Upper lobe of right lung (tissue), 1 donor: ENCODE data around the gene PYHIN1. TPM values are rescaled to one million over a fixed set of nuclear protein-coding genes. Genes with fewer than 3 reads are reported as not detected.
"Not testable (repeated sequence)": the region's sequence is repeated elsewhere in the genome, so short reads cannot be mapped to it uniquely, and the experiment has no call there.

ENCODE experiments used
- ATAC-seq: fragments of 200-7000 bp; cut with Tn5 transposase; one replicate; pipeline ENCODE4 v1.9.1; 2020; ENCODE audit warnings: mild to moderate bottlenecking, moderate library complexity
- DNase-seq: peaks from one replicate; pipeline ENCODE4 v3.0.0-alpha.2; 2020
- H3K27ac ChIP-seq: fragments of 200-600 bp; one replicate; pipeline ENCODE4 v1.8.0; 2022
- H3K27me3 ChIP-seq: fragments of 200-600 bp; one replicate; pipeline ENCODE4 v1.8.0; 2022; ENCODE audit warnings: mild to moderate bottlenecking
- H3K36me3 ChIP-seq: fragments of 200-600 bp; one replicate; pipeline ENCODE4 v1.8.0; 2022
- H3K4me1 ChIP-seq: fragments of 200-600 bp; one replicate; pipeline ENCODE4 v1.8.0; 2022
- H3K4me3 ChIP-seq: fragments of 200-600 bp; one replicate; pipeline ENCODE4 v1.8.0; 2022; ENCODE audit warnings: mild to moderate bottlenecking
- H3K9me3 ChIP-seq: fragments of 200-600 bp; one replicate; pipeline ENCODE4 v1.8.0; 2022
- intact Hi-C: fragments of 100-400 bp; cut with DNase I; formaldehyde crosslinking; loops from one replicate; pipeline ENCODE4 v1.11.0; 2022
- total RNA-seq: library from RNA; stranded (reverse); fragmentation: NEBNext Ultra II Directional; extraction: Animal tissue kit (Norgen Biotek cat#: 25700); gene quantifications from one replicate; pipeline ENCODE4 v1.2.1, GENCODE V29; 2021
- TF ChIP-seq, protein P1 (sequence below): fragments of 200-600 bp; IDR thresholded peaks from one replicate; pipeline ENCODE4 v1.8.0; 2022; ENCODE audit warnings: antibody characterized with exemption
- donor health status: DM: no; HTN: yes; CAD: no; lungs with severe emphysema.

PYHIN1 gene
- total RNA-seq, 1 donor from 2014 or later = 2.6 TPM

DNA sequence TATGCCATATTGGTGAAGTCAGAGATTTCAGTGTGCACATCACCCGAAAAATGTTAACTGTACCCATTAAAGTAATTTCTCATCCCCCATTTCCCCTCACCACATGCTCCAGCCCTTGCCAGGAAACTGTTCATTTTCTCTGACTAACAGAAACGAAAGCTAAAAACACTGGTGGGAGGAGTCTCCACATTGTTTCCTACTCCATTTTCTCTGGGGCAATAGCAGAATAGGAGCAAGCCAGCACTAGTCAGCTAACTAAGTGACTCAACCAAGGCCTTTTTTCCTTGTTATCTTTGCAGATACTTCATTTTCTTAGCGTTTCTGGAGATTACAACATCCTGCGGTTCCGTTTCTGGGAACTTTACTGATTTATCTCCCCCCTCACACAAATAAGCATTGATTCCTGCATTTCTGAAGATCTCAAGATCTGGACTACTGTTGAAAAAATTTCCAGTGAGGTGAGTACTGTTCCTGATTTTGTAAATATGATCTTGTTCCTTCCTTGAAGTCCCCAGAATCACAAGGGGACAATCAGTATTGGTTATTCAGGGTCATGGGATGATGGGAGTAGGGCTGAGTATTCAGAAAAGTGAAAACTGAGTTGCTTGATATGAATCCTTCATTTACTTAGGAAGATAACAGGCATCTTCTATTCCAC is 78.5 kb downstream of the PYHIN1 start, which contains the start of gene IFI16:
TSS of gene IFI16 (plus strand) at position 204 of the 658 bp plus-strand sequence. CDS start 4,774 bp downstream, outside the sequence.
- DNase-seq (no peak), ATAC-seq (peak; percentile 90)
- H3K4me1 ChIP-seq = peaks cover 38% of the 10 kb centered on the region
- H3K4me3 ChIP-seq = peak within 1 kb of the TSS; percentile 72
- peaks cover 2% of the 10 kb centered on the region for H3K36me3 ChIP-seq
- TF ChIP-seq, protein P1, sequence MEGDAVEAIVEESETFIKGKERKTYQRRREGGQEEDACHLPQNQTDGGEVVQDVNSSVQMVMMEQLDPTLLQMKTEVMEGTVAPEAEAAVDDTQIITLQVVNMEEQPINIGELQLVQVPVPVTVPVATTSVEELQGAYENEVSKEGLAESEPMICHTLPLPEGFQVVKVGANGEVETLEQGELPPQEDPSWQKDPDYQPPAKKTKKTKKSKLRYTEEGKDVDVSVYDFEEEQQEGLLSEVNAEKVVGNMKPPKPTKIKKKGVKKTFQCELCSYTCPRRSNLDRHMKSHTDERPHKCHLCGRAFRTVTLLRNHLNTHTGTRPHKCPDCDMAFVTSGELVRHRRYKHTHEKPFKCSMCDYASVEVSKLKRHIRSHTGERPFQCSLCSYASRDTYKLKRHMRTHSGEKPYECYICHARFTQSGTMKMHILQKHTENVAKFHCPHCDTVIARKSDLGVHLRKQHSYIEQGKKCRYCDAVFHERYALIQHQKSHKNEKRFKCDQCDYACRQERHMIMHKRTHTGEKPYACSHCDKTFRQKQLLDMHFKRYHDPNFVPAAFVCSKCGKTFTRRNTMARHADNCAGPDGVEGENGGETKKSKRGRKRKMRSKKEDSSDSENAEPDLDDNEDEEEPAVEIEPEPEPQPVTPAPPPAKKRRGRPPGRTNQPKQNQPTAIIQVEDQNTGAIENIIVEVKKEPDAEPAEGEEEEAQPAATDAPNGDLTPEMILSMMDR = no peak
- intact Hi-C loops = no loop called here
- H3K9me3 ChIP-seq = no peaks in the 10 kb centered on the region
- H3K27me3 ChIP-seq = no peaks in the 10 kb centered on the region
- H3K27ac ChIP-seq = peak within 1 kb of the TSS; percentile 93

DNA sequence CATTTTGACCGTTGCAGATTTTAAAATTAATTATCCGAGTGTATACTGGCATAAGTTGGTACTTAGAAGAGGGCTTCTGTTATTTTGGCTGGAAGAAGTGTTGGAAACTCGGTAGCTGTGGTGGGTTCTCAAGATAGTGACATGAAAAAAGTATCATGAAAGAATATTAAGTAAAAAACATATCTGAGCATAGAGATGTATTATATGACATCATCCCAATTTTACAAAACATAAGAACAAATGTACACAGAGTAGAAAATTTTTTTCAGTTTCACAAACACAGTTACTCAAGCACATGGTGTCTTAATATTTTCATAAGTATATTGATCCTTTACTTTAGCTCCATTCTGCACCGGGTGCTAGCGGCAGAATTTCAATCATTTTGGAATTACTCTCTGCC is 79.0 kb downstream of the PYHIN1 start:
- peak overlapping the region; percentile 93 for H3K27ac ChIP-seq
- peaks cover 3% of the 10 kb centered on the region for H3K36me3 ChIP-seq
- H3K4me3 ChIP-seq = peak overlapping the region; percentile 72
- TF ChIP-seq, protein P1 = no peak
- intact Hi-C loops = no loop called here
- H3K9me3 ChIP-seq = no peaks in the 10 kb centered on the region
- H3K27me3 ChIP-seq = no peaks in the 10 kb centered on the region
- DNase-seq (no peak), ATAC-seq (no peak)
- H3K4me1 ChIP-seq = peaks cover 39% of the 10 kb centered on the region

DNA sequence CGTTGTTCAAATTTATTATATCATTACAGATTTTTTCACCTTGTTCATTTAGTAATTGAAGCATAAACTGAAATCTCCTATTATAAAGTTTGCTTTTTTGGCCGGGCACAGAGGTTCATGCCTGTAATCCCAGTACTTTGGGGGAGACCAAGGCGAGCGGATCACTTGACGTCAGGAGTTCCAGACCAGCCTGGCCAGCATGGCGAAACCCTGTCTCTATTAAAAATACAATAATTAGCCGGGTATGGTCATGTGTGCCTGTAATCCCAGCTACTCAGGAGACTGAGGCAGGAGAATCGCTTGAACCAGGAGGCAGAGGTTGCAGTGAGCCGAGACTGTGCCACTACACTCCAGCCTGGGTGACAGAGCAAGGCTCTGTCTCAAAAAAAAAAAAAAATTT is 79.6 kb downstream of the PYHIN1 start:
- H3K9me3 ChIP-seq, intact Hi-C loops, H3K27me3 ChIP-seq, H3K36me3 ChIP-seq, DNase-seq, ATAC-seq: not testable (repeated sequence)
- Histone ChIP-seq H3K27ac (peak overlapping the region; percentile 93), H3K4me1 (peaks cover 37% of the 10 kb centered on the region), H3K4me3 (peak overlapping the region; percentile 72)

DNA sequence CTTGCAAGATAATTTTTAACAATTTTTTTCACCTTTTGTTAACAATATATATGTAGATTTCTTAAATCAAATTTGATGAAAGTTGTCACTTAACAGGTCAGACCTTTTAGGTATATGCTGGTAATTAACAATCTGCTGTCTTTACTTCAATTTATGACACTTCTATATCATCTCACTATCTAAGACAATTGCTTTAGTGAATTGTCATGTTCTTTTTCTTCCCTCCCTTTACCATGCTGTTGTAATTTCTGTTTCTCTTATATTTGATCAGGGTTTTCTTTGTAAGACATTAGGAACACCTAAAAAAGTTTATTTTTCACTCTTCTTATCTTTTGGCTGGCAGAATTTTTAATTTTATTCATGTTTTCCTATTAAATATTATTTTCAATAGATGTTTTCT is 80.4 kb downstream of the PYHIN1 start:
- ATAC-seq (no peak), DNase-seq (no peak)
- Histone ChIP-seq H3K27me3 (no peaks in the 10 kb centered on the region), H3K36me3 (peaks cover 14% of the 10 kb centered on the region), H3K4me1 (peaks cover 43% of the 10 kb centered on the region), H3K4me3 (peak overlapping the region; percentile 72), H3K9me3 (no peaks in the 10 kb centered on the region), H3K27ac (peak overlapping the region; percentile 93)
- TF ChIP-seq, protein P1 = no peak
- intact Hi-C loops = no loop called here

DNA sequence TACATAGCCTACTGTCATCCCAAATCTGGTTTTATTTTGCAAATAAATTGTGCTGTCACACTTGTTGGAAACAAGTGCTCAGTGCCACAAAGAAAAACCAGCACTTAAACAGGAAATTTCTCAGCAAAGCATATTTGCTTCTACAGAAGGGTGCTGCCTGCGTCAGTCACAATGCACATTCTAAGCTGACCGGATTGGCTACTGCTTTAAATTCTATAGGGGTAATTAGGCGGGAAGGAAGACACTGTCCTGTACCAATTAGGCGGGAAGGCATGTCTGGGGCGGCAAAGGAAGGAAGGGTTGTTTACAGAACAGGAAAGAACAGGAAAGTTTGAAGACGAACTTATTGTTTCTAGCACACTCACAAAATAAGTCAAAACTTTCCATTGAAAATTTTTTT is 81.1 kb downstream of the PYHIN1 start:
- Histone ChIP-seq H3K27ac (peak overlapping the region; percentile 93), H3K4me1 (peaks cover 48% of the 10 kb centered on the region), H3K9me3 (no peaks in the 10 kb centered on the region), H3K27me3 (no peaks in the 10 kb centered on the region), H3K36me3 (peaks cover 21% of the 10 kb centered on the region), H3K4me3 (peak overlapping the region; percentile 72)
- intact Hi-C loops = no loop called here
- ATAC-seq (peak; percentile 41), DNase-seq (no peak)
- TF ChIP-seq, protein P1 = no peak

DNA sequence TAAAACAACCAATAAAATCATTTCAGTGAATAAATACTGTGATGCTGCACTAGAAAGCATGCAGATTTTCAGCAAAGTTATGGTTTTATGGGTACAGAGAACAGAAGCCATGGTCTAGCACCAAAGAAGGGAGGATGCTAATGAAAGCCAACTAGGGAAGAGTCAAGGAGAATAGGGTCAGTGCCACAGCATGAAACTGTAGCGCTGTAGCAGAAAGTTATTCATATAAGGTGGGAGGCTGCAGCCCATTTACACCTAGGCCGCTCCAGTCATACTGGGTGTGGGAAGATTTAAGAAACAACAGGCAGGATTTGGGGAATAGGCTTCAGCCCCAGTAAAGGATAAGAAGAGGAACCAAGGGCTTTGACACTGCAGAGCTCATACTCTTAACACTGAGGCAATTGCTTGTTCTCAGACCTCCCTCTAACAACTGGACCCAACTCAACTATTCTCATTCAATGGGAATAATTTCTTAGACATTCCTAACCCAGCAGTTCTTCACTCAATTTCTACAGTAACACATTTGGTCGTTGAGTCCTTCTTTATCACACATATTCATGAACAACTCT is 82.7 kb downstream of the PYHIN1 start:
- no peak for ATAC-seq
- Histone ChIP-seq H3K27ac (peak overlapping the region; percentile 25), H3K36me3 (peaks cover 37% of the 10 kb centered on the region), H3K9me3 (no peaks in the 10 kb centered on the region), H3K27me3 (no peaks in the 10 kb centered on the region), H3K4me3 (peak overlapping the region; percentile 72), H3K4me1 (peaks cover 48% of the 10 kb centered on the region)
- intact Hi-C loops = no loop called here
- no peak for DNase-seq
- TF ChIP-seq, protein P1 = no peak
